Jurkat, Clone E6-1 (cell line): Measurements from ENCODE around the gene PITPNC1.
A peak's percentile ranks its signal among the peaks of the same experiment; 100 is the strongest.
"Not testable (repeated sequence)": the region's sequence is repeated elsewhere in the genome, so short reads cannot be mapped to it uniquely, and the experiment has no call there.

Source experiments
- DNase-seq: peaks from one replicate; pipeline ENCODE4 v3.0.0-alpha.2; 2011; ENCODE audit warnings: low read depth, low spot score
- H3K4me3 ChIP-seq: 2 replicates; pipeline ENCODE4 v1.5.1; 2011; ENCODE audit warnings: mild to moderate bottlenecking, low read length, control low read depth, moderate library complexity

PITPNC1 gene

DNA sequence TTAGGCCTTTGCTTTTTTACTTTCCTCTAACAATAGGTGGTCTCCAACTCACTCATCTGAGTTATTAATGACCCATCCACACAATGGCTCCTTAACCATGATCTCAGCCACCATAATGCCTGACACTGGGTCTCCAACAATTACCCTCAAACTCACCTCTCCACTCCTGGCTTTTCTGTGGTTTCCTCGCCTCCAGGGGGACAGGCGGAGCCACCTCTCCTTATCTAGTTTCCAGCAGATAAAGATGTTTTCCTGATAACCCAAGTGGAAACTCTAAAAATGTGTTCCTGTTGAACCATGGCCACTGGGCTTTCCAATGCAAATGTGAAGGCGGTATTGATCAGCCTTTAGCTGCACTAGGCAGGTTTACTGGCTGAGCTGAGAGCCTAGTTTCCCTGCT is 331.3 kb downstream of the PITPNC1 start:
- DNase-seq = no peak
- H3K4me3 ChIP-seq = no peak overlapping the region

DNA sequence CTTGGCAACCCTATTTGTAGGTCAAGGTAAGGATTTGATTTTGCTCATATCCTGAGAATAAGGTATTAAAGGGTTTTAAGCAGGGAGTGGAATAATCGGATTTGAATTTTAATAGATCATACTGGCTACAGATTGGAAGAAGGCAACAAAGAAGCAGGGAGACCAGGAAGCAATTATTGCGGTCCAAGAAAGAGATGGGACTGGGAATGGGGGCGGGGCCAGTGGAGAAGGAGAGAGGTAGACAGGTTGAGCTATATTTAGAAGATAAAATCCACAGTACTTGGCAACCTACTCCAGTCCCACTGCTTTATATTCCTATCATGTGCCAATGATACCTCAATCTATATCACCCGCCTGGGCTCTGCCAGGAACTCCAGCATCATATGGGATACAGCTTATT is 334.8 kb downstream of the PITPNC1 start:
- no peak for DNase-seq

DNA sequence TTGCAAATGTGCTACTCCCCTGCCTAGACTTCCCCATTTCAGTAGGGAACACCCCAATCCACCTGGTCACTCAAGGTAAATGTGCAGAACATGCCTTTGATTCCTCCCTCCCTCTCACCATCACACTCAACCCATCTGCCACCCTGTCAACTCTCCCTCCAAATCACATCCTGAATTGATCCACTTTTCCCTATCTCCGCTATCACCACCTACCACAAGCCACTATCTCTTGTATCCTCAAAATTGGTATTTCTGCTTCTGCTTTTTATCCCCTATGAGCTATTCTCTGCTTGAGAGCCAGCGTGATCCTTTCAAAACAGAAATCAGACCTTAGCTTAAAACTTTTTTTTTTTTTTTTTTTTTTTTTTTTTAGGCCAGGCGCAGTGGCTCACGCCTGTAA is 335.3 kb downstream of the PITPNC1 start:
- no peak for DNase-seq
- no peak overlapping the region for H3K4me3 ChIP-seq

More for the DNA sequence above, 334.8 kb downstream of the PITPNC1 start:
- no peak overlapping the region for H3K4me3 ChIP-seq

DNA sequence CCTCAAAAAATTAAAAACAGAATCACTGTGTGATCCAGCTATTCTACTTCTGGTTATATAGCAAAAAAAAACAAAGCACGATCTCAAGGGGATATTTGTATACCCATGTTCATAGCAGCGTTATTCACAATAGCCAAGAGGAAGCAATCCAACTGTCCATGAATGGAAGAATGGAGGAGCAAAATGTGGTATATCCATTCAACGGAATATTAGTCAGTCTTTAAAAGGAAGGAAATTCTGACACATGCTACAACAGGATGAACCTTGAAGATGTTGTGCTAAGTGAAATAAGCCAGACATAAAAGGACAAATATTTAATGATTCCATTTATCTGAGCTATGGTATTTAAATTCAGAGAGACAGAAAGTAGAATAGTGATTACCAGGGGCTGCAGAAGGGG is 336.1 kb downstream of the PITPNC1 start:
- DNase-seq = no peak
- no peak overlapping the region for H3K4me3 ChIP-seq

DNA sequence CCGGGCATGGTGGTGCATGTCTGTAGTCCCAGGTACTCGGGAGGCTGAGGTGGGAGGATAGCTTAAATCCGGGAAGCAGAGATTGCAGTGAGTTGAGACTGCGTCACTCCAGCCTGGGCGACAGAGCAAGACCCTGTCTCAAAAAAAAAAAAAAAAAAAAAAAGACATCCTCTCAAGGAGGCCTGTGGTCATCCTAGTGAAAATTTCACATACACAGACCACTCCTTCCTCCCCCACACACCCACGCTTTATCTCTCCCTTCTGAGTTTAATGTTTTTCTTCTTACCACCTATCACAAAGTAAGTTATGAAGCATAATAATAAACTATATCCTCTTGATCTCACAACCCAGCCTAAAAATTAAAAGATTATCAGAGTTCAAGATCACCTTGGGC is 339.3 kb downstream of the PITPNC1 start:
- no peak overlapping the region for H3K4me3 ChIP-seq
- no peak for DNase-seq

DNA sequence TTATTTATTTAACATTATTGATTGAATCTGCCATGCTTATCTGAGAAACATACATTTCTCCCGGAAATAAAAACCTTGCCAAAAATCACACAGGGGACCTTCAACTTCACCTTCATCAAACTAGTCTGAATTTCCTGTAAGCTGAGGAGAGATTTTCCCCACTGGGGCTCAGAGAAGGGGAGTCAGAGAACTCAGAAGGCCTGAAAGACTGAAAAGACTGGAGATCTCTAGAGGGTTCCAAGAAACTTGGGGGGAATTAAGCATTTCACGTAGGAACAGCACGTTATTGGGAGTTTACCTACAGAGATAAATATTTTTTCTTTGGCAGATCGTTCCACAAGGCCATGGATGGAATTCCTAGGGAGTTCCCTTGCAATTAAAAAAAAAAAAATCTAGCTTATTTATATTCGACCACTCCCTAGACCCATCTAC is 340.1 kb downstream of the PITPNC1 start:
- DNase-seq = no peak
- peak overlapping the region; percentile 100 for H3K4me3 ChIP-seq

DNA sequence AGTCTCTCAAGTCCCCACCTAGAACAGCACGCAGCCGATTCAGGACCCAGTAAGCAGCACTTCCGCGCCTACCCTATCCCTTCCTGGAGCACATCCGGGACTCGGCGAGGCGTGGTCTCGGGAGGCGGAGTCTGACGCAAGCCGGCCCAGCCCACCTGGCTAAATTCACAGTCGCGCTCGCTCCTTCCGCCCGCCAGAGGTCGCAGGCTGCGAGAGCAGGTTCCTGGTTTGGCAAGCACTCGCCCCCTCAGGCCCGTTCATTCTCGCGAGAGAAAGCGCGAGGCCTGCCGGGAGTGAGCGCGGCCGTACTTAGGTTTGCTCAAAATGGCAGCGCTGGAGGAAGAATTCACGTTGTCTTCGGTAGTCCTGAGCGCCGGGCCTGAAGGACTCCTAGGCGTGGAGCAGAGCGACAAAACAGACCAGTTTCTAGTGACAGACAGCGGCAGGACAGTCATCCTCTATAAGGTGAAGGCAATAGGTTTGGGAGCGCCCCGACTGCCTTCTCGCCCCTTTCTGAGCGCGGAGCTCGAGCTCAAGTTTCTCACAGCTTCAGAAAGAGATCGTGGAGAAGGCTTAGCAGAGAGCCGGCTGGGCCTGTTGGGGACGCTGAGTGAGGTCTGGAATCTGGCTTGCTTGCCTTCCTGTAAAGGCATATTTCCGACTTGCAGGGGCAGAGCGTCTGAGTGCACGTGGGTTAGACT is 340.7 kb downstream of the PITPNC1 start, which contains the start of gene NOL11:
TSS of gene NOL11 (plus strand) at position 313 of the 701 bp plus-strand sequence. CDS start at position 325, 12 bp downstream.
- peak; percentile 98 for DNase-seq
- H3K4me3 ChIP-seq = peak within 1 kb of the TSS; percentile 100

DNA sequence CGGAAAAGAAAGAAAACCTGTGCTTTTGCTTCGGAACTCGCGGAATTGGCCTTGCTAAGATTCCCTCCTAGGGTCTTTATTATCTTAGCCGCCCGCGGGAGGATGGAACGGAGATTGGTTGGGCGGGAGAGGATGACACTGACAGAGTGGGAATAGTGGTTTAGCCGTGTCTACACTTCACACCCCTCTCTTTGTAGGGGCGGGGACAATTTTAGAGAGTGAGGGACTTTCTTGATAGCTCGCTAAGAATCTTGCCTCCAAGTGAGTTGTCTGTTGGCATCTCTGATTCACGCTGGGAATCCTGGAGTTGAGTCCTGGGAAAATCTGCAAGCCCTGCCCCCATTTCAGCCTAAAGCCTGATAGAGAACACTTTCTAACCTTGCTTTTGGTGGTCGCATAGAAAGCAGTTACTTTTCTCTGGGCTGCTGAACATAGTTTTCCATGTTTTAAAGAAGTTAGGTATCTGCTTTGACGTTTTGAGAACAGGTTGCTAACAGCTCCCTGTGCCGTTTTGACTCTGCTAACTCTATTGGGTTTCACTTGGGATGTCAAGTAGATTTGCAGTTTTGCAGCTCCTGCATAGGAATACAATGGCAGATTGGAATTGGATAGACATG is 341.4 kb downstream of the PITPNC1 start:
- DNase-seq = peak; percentile 44
- H3K4me3 ChIP-seq = peak overlapping the region; percentile 100

DNA sequence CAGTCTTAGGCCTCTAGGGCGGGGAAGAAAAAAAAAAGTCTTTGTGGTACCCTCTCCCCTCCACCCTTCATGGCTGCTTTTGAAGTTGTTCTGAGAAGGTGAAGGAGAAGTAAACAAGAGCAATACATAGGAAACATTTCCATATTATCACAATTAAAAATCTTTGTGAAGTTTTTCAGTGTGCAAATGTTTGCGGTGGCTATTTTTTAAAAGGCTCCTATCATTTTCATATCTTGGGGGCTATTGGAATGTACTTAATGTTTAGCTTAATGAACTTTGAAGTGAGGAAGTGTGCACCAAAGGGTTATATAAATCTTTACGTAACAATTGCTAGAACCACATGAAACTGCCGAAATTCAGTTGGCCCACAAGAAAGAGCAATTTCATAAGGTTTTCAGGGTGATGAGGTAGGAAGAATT is 348.3 kb downstream of the PITPNC1 start:
- no peak overlapping the region for H3K4me3 ChIP-seq
- DNase-seq = peak; percentile 91

DNA sequence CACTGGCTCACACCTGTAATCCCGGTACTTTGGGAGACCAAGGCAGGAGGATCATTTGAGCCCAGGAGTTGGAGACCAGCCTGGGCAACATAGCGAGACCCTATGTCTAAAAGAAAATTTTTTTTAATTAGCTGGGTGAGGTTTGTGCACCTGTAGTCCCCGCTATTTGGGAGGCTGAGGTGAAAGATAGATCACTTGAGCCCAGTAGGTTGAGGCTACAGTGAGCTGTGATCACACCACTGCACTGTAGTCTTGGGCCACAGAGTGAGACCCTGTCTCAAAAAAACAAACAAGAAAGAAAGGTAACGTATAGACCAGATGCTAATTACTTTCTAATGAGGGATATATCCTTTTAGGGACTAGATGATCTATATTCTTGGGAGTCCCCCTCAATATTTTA is 348.7 kb downstream of the PITPNC1 start:
- H3K4me3 ChIP-seq = no peak overlapping the region
- no peak for DNase-seq

DNA sequence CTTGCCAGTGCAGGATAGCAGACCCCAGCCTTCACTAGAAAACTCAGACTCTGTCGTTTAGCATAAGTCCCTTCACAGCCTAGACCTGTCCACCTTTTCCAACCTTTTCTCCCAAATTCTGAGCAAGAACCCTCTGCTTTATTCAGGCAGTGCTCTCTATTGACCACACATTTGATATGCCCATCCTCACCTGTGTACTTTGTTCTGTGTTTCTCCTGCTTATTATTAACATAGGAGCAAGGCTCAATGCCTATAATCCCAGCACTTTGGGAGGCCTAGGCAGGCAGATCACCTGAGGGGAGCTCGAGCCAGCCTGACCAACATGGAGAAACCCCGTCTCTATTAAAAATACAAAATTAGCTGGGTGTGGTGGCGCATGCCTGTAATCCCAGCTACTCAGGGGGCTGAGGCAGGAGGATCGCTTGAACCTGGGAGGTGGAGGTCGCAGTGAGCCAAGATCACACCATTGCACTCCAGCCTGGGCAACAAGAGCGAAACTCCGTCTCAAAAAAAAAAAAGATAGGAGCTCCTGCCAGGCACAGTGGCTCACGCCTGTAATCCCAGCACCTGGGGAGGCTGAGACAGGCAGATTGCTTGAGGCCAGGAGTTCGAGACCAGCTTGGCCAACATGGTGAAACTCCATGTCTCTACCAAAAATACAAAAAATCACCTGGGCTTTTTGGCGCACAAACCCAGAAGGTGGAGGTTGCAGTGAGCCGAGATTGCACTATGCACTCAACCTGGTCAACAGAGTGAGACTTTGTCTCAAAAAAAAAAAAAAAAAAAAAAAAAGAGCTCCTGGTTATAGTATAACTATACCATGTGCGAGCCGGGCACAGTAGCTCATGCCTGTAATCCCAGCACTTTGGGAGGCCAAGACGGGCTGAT is 350.3 kb downstream of the PITPNC1 start:
- not testable (repeated sequence) for DNase-seq, H3K4me3 ChIP-seq

DNA sequence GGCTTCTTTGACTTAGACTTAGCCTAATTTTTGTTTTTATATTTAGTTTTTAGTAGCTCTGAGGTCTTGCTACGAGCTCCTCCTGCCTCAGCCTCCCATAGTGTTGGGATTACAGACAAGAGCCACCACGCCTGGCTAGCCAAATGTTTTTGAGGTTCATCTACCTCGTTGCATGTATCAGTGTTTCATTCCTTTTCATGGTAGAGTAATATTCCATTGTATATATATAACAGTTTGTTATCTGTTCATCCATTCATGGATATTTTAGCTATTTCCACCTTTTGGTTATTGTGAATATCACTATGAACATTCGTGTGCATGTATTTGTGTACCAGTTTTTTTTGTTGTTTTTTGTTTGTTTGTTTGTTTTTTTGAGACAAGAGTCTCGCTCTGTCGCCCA is 352.8 kb downstream of the PITPNC1 start:
- DNase-seq = no peak

DNA sequence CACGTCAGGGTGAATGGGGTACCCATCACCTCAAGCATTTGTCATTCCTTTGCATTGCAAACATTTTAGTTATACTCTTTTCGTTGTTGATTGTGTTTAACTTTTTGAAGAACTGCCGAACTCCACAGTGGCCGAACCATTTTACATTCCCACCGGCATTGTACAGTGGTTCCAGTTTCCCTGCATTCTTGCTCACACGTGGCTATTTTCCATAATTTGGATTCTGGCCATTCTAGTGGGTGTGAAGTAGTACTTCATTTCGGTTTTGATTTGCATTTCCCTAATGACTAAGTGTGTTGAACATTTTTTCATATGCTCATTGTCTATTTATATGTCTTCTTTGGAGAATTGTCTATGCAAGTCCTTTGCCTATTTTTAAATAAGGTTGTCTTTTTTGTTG is 353.6 kb downstream of the PITPNC1 start:
- no peak for DNase-seq
- H3K4me3 ChIP-seq = no peak overlapping the region

More for the DNA sequence above, 352.8 kb downstream of the PITPNC1 start:
- no peak overlapping the region for H3K4me3 ChIP-seq

DNA sequence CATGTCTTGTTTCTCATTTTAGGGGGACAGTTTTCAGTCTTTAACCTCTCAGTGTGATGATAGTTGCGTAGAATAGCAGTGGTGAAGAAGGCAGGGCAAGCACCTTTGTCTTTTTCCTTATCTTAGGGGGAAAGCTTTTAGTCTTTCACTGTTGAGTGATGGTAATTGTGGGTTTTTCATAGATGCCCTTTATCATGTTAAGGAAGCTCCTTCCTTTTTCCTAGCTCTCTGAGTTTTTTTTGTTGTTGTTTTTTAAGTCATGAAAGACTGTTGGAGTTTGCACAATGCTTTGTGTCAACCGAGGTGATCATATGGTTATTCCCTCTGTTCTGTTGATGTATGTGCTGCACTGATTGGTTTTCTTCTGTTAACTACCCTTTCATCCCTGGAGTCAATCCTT is 356.4 kb downstream of the PITPNC1 start:
- H3K4me3 ChIP-seq = no peak overlapping the region
- no peak for DNase-seq

DNA sequence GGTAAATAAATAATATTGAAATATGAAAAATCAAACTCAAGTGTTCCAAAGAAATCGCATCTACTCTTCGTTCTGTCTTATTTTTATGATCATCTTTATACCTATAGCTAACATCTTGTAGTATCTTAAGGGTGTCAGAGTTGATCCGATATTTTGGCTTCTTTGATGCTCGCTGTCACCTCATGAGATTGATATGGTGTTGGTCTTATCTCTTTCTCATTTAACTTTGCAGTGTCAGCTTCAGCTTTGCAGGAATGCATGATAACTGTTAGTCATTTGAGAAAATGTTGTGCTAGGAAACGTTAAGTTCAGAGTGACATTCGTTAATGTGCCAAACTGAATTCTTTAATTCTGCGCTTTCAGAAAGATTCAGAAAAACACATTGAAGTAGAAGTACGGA is 360.1 kb downstream of the PITPNC1 start:
- no peak overlapping the region for H3K4me3 ChIP-seq
- DNase-seq = no peak

DNA sequence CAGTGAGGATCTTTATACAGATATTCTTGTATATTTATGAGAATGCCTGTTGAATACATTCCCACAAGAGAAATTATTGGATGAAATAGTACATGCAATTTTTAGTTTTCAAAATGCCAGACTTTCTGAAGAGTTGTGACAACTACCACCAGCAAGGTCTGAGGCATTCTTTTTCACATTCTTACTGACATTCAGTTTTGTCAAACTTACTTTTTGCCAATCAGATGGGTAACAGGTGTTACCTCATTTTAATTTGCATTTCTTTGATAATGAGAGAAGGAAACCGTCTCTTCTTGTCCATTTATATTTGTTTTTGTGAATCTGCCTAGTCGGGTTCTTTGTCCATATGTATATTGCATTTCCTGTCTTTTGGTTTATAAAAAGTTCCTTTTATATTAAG is 364.9 kb downstream of the PITPNC1 start:
- no peak for DNase-seq
- H3K4me3 ChIP-seq = no peak overlapping the region
